Activated naive CD8-positive, alpha-beta T cell treated with anti-CD3 and anti-CD28 coated beads, Interleukin-2, amount 50 U/mL, for 16 hours (primary cell): ENCODE data around the gene DHRS9.
"Not testable (repeated sequence)": the region's sequence is repeated elsewhere in the genome, so short reads cannot be mapped to it uniquely, and the experiment has no call there.

Experiments
- DNase-seq: peaks from one replicate; pipeline ENCODE4 v3.0.0-alpha.2; 2020; ENCODE audit warnings: low read depth, low spot score

DHRS9 gene

GRCh38 chr2:169136428-169136827 is 67.1 kb downstream of the DHRS9 start:
- not testable (repeated sequence) for DNase-seq

- no peak for DNase-seq
Measured at GRCh38 chr2:169136885-169137534, 67.6 kb downstream of the DHRS9 start.

- DNase-seq: no peak
Measured at GRCh38 chr2:169137924-169138323, 68.6 kb downstream of the DHRS9 start.

- DNase-seq: no peak
Measured at GRCh38 chr2:169139145-169139544, 69.8 kb downstream of the DHRS9 start.

- DNase-seq: no peak
Measured at GRCh38 chr2:169139993-169140767, 70.8 kb downstream of the DHRS9 start.

- DNase-seq: peak; percentile 16
Measured at GRCh38 chr2:169141713-169142352, 72.5 kb downstream of the DHRS9 start.

GRCh38 chr2:169143998-169144397 is 74.6 kb downstream of the DHRS9 start:
- DNase-seq: no peak
